A549 (cell line): ENCODE measurements around the gene PRKAR2B. TPM values are rescaled to one million over a fixed set of nuclear protein-coding genes. Genes with fewer than 3 reads are reported as not detected.

Experiments used
- ATAC-seq, 2 experiments: fragments of 200-7000 bp in 1 of 2; fragments of >200 bp in 1 of 2; cut with Nextera tagmentation in 1 of 2; cut with Tn5 transposase in 1 of 2; 3 replicates each; pipeline versions ENCODE4 v1.8.0 to v1.9.1; 2018 to 2020; ENCODE audit warnings: mild to moderate bottlenecking in 1 of 2, moderate library complexity in 1 of 2
- CTCF ChIA-PET: fragments of 300-600 bp; sonication (Branson Sonifier 250); formaldehyde crosslinking; extraction: SDS; loops from one replicate; lab custom pipeline; 2021; ENCODE audit warnings: antibody characterized with exemption, inconsistent platforms; lab: Yijun Ruan, JAX
- POLR2A ChIA-PET: fragments of 350-600 bp; formaldehyde crosslinking; extraction: SDS; loops from one replicate; lab custom pipeline; 2021; ENCODE audit warnings: antibody characterized with exemption, inconsistent platforms; lab: Yijun Ruan, JAX
- DNase-seq, 2 experiments: peaks; one replicate each; pipeline versions ENCODE4 v3.0.0 to v3.0.0-alpha.2; 2011 to 2016; ENCODE audit warnings: low read depth in 1 of 2, low spot score in 1 of 2
- FAIRE-seq: peaks from 2 replicates; lab custom pipeline; 2011; peaks lifted over from hg19 to GRCh38; lab: Jason Lieb, UNC
- H3K27ac ChIP-seq, 2 experiments: fragments of >200 bp; sonication (Bioruptor Twin); formaldehyde crosslinking; 3 replicates each; pipeline ENCODE4 v1.5.1; 2016 to 2017
- H3K4me1 ChIP-seq: fragments of >200 bp; sonication (Bioruptor Twin); formaldehyde crosslinking; 3 replicates; pipeline ENCODE4 v1.6.1; 2016
- H3K4me2 ChIP-seq: fragments of >200 bp; sonication (Bioruptor Twin); formaldehyde crosslinking; 3 replicates; pipeline ENCODE4 v1.6.1; 2016
- H3K4me3 ChIP-seq: fragments of >200 bp; sonication (Bioruptor Twin); formaldehyde crosslinking; 3 replicates; pipeline ENCODE4 v1.5.1; 2016
- H3K9me3 ChIP-seq: fragments of >200 bp; sonication (Bioruptor Twin); formaldehyde crosslinking; 3 replicates; pipeline ENCODE4 v1.6.1; 2016
- EHF ChIP-seq: fragments of 250-450 bp; sonication (Bioruptor Pico); IDR thresholded peaks from 2 replicates; pipeline ENCODE4 v1.5.0; 2020; ENCODE audit warnings: mild to moderate bottlenecking
- EHMT2 ChIP-seq: fragments of 200-600 bp; sonication (generic); IDR thresholded peaks from 2 replicates; pipeline ENCODE4 v1.6.1; 2016; ENCODE audit warnings: antibody characterized with exemption, low read depth, mild to moderate bottlenecking, moderate library complexity
- ESRRA ChIP-seq: fragments of 150-350 bp; IDR thresholded peaks from 2 replicates; pipeline ENCODE4 v1.6.1; 2014; ENCODE audit warnings: mild to moderate bottlenecking, low read length, borderline replicate concordance
- FOXS1 ChIP-seq: fragments of 250-450 bp; sonication (Bioruptor Pico); IDR thresholded peaks from 2 replicates; pipeline ENCODE4 v1.5.0; 2020; ENCODE audit warnings: mild to moderate bottlenecking, moderate library complexity
- GATA3 ChIP-seq: IDR thresholded peaks from 2 replicates; pipeline ENCODE4 v1.6.1; 2012; ENCODE audit warnings: borderline replicate concordance
- HDAC2 ChIP-seq: fragments of 200-600 bp; sonication (generic); IDR thresholded peaks from 2 replicates; pipeline ENCODE4 v1.6.1; 2016
- HEYL ChIP-seq: fragments of 250-450 bp; sonication (Bioruptor Pico); IDR thresholded peaks from 2 replicates; pipeline ENCODE4 v1.8.0; 2021; ENCODE audit warnings: mild to moderate bottlenecking, moderate library complexity
- HOXB13 ChIP-seq: fragments of 250-450 bp; sonication (Bioruptor Pico); IDR thresholded peaks from 2 replicates; pipeline ENCODE4 v1.5.0; 2020; ENCODE audit warnings: low read depth, mild to moderate bottlenecking, moderate library complexity
- MYC ChIP-seq: IDR thresholded peaks from 2 replicates; pipeline ENCODE4 v1.6.1; 2012; ENCODE audit warnings: mild to moderate bottlenecking, inconsistent platforms, low read length, improper control_type of control experiment, borderline replicate concordance
- NFE2L2 ChIP-seq: fragments of 150-350 bp; conservative IDR thresholded peaks from 2 replicates; pipeline ENCODE4 v1.6.1; 2014; ENCODE audit warnings: low read length
- NPAS2 ChIP-seq: fragments of 250-450 bp; sonication (Bioruptor Pico); IDR thresholded peaks from 2 replicates; pipeline ENCODE4 v1.8.0; 2022; ENCODE audit warnings: mild to moderate bottlenecking, moderate library complexity, borderline replicate concordance
- PBX3 ChIP-seq: IDR thresholded peaks from 2 replicates; pipeline ENCODE4 v1.6.1; 2012
- PHF8 ChIP-seq: fragments of 200-600 bp; sonication (generic); IDR thresholded peaks from 2 replicates; pipeline ENCODE4 v1.6.1; 2016; ENCODE audit warnings: low read depth, mild to moderate bottlenecking, antibody characterized with exemption, moderate library complexity, borderline replicate concordance
- POLR2AphosphoS2 ChIP-seq: conservative IDR thresholded peaks from 2 replicates; pipeline ENCODE4 v1.6.1; 2012; ENCODE audit warnings: low read length, improper control_type of control experiment, inconsistent platforms
- SMC3 ChIP-seq: fragments of >200 bp; sonication (Bioruptor Twin); formaldehyde crosslinking; IDR thresholded peaks from 3 replicates; pipeline ENCODE4 v1.6.1; 2018; ENCODE audit warnings: inconsistent platforms
- SREBF2 ChIP-seq: fragments of 450-650 bp; IDR thresholded peaks from 2 replicates; pipeline ENCODE4 v1.6.1; 2014; ENCODE audit warnings: mild to moderate bottlenecking, moderate library complexity
- TFCP2L1 ChIP-seq: fragments of 250-450 bp; sonication (Bioruptor Pico); IDR thresholded peaks from 2 replicates; pipeline ENCODE4 v1.5.0; 2021; ENCODE audit warnings: mild to moderate bottlenecking
- ZC3H11A ChIP-seq: fragments of 450-650 bp; IDR thresholded peaks from 2 replicates; pipeline ENCODE4 v1.6.1; 2014; ENCODE audit warnings: antibody characterized with exemption, mild to moderate bottlenecking
- ZFP36 ChIP-seq: fragments of 450-650 bp; IDR thresholded peaks from 2 replicates; pipeline ENCODE4 v1.6.1; 2014; ENCODE audit warnings: borderline replicate concordance; ENCODE audit not compliant: partially characterized antibody
- ZNF302 ChIP-seq: fragments of 250-450 bp; sonication (Bioruptor Pico); IDR thresholded peaks from 2 replicates; pipeline ENCODE4 v1.9.0; 2021; ENCODE audit warnings: inconsistent platforms, mild to moderate bottlenecking, moderate library complexity
- polyA plus RNA-seq, 4 experiments: library from polyadenylated mRNA; depleted of rRNA in 3 of 4; stranded (reverse); fragments of >200 nt; fragmentation: RNase III in 1 of 4; extraction: RNeasy Plus Mini Kit Qiagen cat#74134 plus additional on column Dnase treatment in 1 of 4; gene quantifications; 2 replicates in 3 of 4; 3 replicates in 1 of 4; pipeline ENCODE4 v1.2.3, GENCODE V29; 2011 to 2017
- TF ChIP-seq, protein P1 (sequence below): IDR thresholded peaks from 2 replicates; pipeline ENCODE4 v1.6.1; 2012; ENCODE audit warnings: low read depth, borderline replicate concordance
- TF ChIP-seq, protein P2 (sequence below): fragments of 250-450 bp; sonication (Bioruptor Pico); IDR thresholded peaks from 2 replicates; pipeline ENCODE4 v1.5.0; 2020; ENCODE audit warnings: low read depth, mild to moderate bottlenecking, moderate library complexity
- TF ChIP-seq, protein P3 (sequence below): fragments of 200-600 bp; sonication (generic); IDR thresholded peaks from 2 replicates; pipeline ENCODE4 v1.6.1; 2016; ENCODE audit warnings: antibody characterized with exemption, mild to moderate bottlenecking, moderate library complexity

Gene PRKAR2B
- polyA plus RNA-seq, 2 of the 4 experiments (the other 2 are of a cell fraction) = 3.6 to 4.4 TPM

GRCh38 chr7:107085180-107085579 is 40.7 kb downstream of the PRKAR2B start:
- FAIRE-seq = no peak
- Histone ChIP-seq H3K4me3 (no peak overlapping the region), H3K4me2 (no peak overlapping the region), H3K9me3 (no peaks in the 10 kb centered on the region), H3K27ac (no peak overlapping the region)
- CTCF ChIA-PET = interaction anchor here (1.0 kb wide), 1 partner anchor 8 kb away, joined by 4 read pairs; no protein-coding TSS in a partner anchor
- no peak for DNase-seq
- no peak for ATAC-seq
- POLR2A ChIA-PET = no interaction called here
- TF ChIP-seq ESRRA (no peak), ZNF302 (CRISPR knock-in tag) (no peak), POLR2AphosphoS2 (no peak), FOXS1 (CRISPR knock-in tag) (no peak), PBX3 (no peak), EHF (CRISPR knock-in tag) (no peak), EHMT2 (no peak), HDAC2 (no peak), HEYL (CRISPR knock-in tag) (no peak), NFE2L2 (no peak), MYC (no peak), GATA3 (no peak), NPAS2 (no peak), ZFP36 (no peak), ZC3H11A (no peak), TFCP2L1 (CRISPR knock-in tag) (no peak), SMC3 (no peak), PHF8 (no peak)
- TF ChIP-seq, protein P1, sequence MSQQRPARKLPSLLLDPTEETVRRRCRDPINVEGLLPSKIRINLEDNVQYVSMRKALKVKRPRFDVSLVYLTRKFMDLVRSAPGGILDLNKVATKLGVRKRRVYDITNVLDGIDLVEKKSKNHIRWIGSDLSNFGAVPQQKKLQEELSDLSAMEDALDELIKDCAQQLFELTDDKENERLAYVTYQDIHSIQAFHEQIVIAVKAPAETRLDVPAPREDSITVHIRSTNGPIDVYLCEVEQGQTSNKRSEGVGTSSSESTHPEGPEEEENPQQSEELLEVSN = no peak
- TF ChIP-seq, protein P2, sequence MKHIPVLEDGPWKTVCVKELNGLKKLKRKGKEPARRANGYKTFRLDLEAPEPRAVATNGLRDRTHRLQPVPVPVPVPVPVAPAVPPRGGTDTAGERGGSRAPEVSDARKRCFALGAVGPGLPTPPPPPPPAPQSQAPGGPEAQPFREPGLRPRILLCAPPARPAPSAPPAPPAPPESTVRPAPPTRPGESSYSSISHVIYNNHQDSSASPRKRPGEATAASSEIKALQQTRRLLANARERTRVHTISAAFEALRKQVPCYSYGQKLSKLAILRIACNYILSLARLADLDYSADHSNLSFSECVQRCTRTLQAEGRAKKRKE (CRISPR knock-in tag) = no peak
- TF ChIP-seq, all 56 proteins: peak for 0
- no peaks in the 10 kb centered on the region for H3K4me1 ChIP-seq

- no peak for ATAC-seq
- H3K4me3 ChIP-seq = no peak overlapping the region
- FAIRE-seq = no peak
Observed at GRCh38 chr7:107089627-107090026, 45.1 kb downstream of the PRKAR2B start.

More at GRCh38 chr7:107089627-107090026, 45.1 kb downstream of the PRKAR2B start:
- no peak for TF ChIP-seq SREBF2
- TF ChIP-seq, protein P3, sequence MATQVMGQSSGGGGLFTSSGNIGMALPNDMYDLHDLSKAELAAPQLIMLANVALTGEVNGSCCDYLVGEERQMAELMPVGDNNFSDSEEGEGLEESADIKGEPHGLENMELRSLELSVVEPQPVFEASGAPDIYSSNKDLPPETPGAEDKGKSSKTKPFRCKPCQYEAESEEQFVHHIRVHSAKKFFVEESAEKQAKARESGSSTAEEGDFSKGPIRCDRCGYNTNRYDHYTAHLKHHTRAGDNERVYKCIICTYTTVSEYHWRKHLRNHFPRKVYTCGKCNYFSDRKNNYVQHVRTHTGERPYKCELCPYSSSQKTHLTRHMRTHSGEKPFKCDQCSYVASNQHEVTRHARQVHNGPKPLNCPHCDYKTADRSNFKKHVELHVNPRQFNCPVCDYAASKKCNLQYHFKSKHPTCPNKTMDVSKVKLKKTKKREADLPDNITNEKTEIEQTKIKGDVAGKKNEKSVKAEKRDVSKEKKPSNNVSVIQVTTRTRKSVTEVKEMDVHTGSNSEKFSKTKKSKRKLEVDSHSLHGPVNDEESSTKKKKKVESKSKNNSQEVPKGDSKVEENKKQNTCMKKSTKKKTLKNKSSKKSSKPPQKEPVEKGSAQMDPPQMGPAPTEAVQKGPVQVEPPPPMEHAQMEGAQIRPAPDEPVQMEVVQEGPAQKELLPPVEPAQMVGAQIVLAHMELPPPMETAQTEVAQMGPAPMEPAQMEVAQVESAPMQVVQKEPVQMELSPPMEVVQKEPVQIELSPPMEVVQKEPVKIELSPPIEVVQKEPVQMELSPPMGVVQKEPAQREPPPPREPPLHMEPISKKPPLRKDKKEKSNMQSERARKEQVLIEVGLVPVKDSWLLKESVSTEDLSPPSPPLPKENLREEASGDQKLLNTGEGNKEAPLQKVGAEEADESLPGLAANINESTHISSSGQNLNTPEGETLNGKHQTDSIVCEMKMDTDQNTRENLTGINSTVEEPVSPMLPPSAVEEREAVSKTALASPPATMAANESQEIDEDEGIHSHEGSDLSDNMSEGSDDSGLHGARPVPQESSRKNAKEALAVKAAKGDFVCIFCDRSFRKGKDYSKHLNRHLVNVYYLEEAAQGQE = no peak
- no peak for TF ChIP-seq HOXB13 (CRISPR knock-in tag)
- no peak for TF ChIP-seq PHF8
- no peaks in the 10 kb centered on the region for H3K4me1 ChIP-seq
- CTCF ChIA-PET = interaction anchor here (0.5 to 1.0 kb wide), 2 partner anchors 32 to 60 kb away, joined by 3 read pairs; no protein-coding TSS in a partner anchor
- H3K9me3 ChIP-seq = no peaks in the 10 kb centered on the region
- H3K27ac ChIP-seq = no peak overlapping the region
- no peak for DNase-seq
- POLR2A ChIA-PET = no interaction called here
- no peak overlapping the region for H3K4me2 ChIP-seq
